HCT116 (cell line): ENCODE results near the gene SLC2A13. TPM values are rescaled to one million over a fixed set of nuclear protein-coding genes. Genes with fewer than 3 reads are reported as not detected.

Experiments
- ATAC-seq: fragments of 200-7000 bp; cut with Tn5 transposase; 2 replicates; pipeline ENCODE4 v1.9.1; 2020; ENCODE audit warnings: mild to moderate bottlenecking, moderate library complexity
- BruUV-seq: library from RNA; stranded (reverse); fragments of 400-500 nt; replicated peaks from 2 replicates; lab custom pipeline; 2021; lab: Mats Ljungman, UMichigan
- CTCF ChIA-PET: fragments of 300-600 bp; sonication (Branson Sonifier 250); formaldehyde crosslinking; loops from one replicate; lab custom pipeline; 2021; ENCODE audit warnings: antibody characterized with exemption; lab: Charles Lee
- POLR2A ChIA-PET: fragments of 300-600, 350-600 bp; sonication (Branson Sonifier 250); formaldehyde crosslinking; loops from one replicate; lab custom pipeline; 2021; ENCODE audit warnings: antibody characterized with exemption; lab: Charles Lee
- RAD21 ChIA-PET, 2 experiments: fragments of 300-600 bp; sonication (Branson Sonifier 250); formaldehyde crosslinking; loops; one replicate each; lab custom pipeline; 2023; ENCODE audit warnings: low total read pairs in 2 of 2; ENCODE audit not compliant: uncharacterized antibody in 2 of 2, unreplicated experiment in 2 of 2, low non-redundant PET in 1 of 2; lab: Charles Lee
- DNase-seq: peaks from one replicate; pipeline ENCODE4 v3.0.0-alpha.2; 2010; ENCODE audit warnings: low read depth, low spot score
- H2AFZ ChIP-seq: fragments of 200-600 bp; shearing (Covaris generic), sonication (generic); 2 replicates; pipeline ENCODE4 v1.6.1; 2017; ENCODE audit warnings: low read depth, mixed run types, mixed read lengths, antibody characterized with exemption, low read length; ENCODE audit not compliant: poor library complexity, severe bottlenecking
- H3K27ac ChIP-seq: 2 replicates; pipeline ENCODE4 v1.5.1; 2012; ENCODE audit warnings: low read depth, low read length
- H3K27me3 ChIP-seq: fragments of 200-600 bp; sonication (generic); 2 replicates; pipeline ENCODE4 v1.6.1; 2016; ENCODE audit warnings: mixed run types, low read length, mixed read lengths; ENCODE audit not compliant: insufficient read depth
- H3K36me3 ChIP-seq, 2 experiments: fragments of 200-500 bp in 1 of 2; fragments of 200-600 bp in 1 of 2; sonication (Bioruptor generic) in 1 of 2; sonication (generic) in 1 of 2; 2 replicates each; pipeline versions ENCODE4 v1.5.1 to v1.6.1; 2014 to 2016; ENCODE audit warnings: low read length in 2 of 2, inconsistent platforms in 1 of 2, mixed read lengths in 1 of 2, mixed run types in 1 of 2; ENCODE audit not compliant: insufficient read depth in 2 of 2, control insufficient read depth in 1 of 2
- H3K4me1 ChIP-seq, 2 experiments: fragments of 200-600 bp in 1 of 2; sonication (generic) in 1 of 2; 2 replicates each; pipeline versions ENCODE4 v1.5.1 to v1.6.1; 2012 to 2017; ENCODE audit warnings: low read length in 2 of 2, inconsistent platforms in 1 of 2, mild to moderate bottlenecking in 1 of 2, mixed read lengths in 1 of 2, mixed run types in 1 of 2, moderate library complexity in 1 of 2; ENCODE audit not compliant: insufficient read depth in 2 of 2, control insufficient read depth in 1 of 2
- H3K4me2 ChIP-seq: fragments of 200-600 bp; sonication (generic); 2 replicates; pipeline ENCODE4 v1.6.1; 2017; ENCODE audit warnings: mixed run types, low read length, mixed read lengths
- H3K4me3 ChIP-seq, 2 experiments: fragments of 200-600 bp in 1 of 2; sonication (generic) in 1 of 2; replicated peaks in 1 of 2; 2 replicates each; pipeline ENCODE4 v1.5.1; 2011 to 2016; ENCODE audit warnings: low read length in 2 of 2, control low read depth in 1 of 2, low read depth in 1 of 2, mild to moderate bottlenecking in 1 of 2, mixed read lengths in 1 of 2, mixed run types in 1 of 2
- H3K79me2 ChIP-seq: fragments of 200-600 bp; sonication (generic); 2 replicates; pipeline ENCODE4 v1.6.1; 2017; ENCODE audit warnings: mild to moderate bottlenecking, mixed run types, low read length, moderate library complexity, mixed read lengths; ENCODE audit not compliant: insufficient read depth
- H3K9ac ChIP-seq: fragments of 200-600 bp; sonication (generic); 2 replicates; pipeline ENCODE4 v1.6.1; 2016; ENCODE audit warnings: low read length, mixed read lengths
- H3K9me2 ChIP-seq: fragments of 200-600 bp; sonication (generic), shearing (Covaris generic); 2 replicates; pipeline ENCODE4 v1.6.1; 2017; ENCODE audit warnings: mixed run types, mild to moderate bottlenecking, moderate library complexity; ENCODE audit not compliant: insufficient read depth
- H3K9me3 ChIP-seq, 2 experiments: fragments of 200-500 bp in 1 of 2; fragments of 200-600 bp in 1 of 2; sonication (Bioruptor generic) in 1 of 2; sonication (generic) in 1 of 2; 2 replicates each; pipeline ENCODE4 v1.6.1; 2014 to 2017; ENCODE audit warnings: low read length in 2 of 2, mixed read lengths in 2 of 2, inconsistent platforms in 1 of 2, low read depth in 1 of 2, mild to moderate bottlenecking in 1 of 2, mixed run types in 1 of 2, moderate library complexity in 1 of 2; ENCODE audit not compliant: control insufficient read depth in 1 of 2, insufficient read depth in 1 of 2
- H4K20me1 ChIP-seq: fragments of 200-600 bp; sonication (generic), shearing (Covaris generic); 2 replicates; pipeline ENCODE4 v1.6.1; 2017; ENCODE audit warnings: mixed run types, mild to moderate bottlenecking, moderate library complexity; ENCODE audit not compliant: insufficient read depth
- ELF1 ChIP-seq: IDR thresholded peaks from 2 replicates; pipeline ENCODE4 v1.6.1; 2012; ENCODE audit warnings: low read depth, borderline replicate concordance
- POLR2A ChIP-seq: IDR thresholded peaks from 2 replicates; pipeline ENCODE4 v1.7.0; 2011; ENCODE audit warnings: borderline replicate concordance; ENCODE audit not compliant: insufficient read depth, insufficient read length; ENCODE audit errors: extremely low read depth
- ZNF274 ChIP-seq: fragments of 200-500 bp; sonication (Bioruptor generic); IDR thresholded peaks from 2 replicates; pipeline ENCODE4 v1.6.1; 2014; ENCODE audit warnings: mild to moderate bottlenecking, low read depth, low read length, inconsistent platforms
- intact Hi-C: fragments of 100-400 bp; cut with micrococcal nuclease; formaldehyde crosslinking; loops from 2 replicates; pipeline ENCODE4 v1.10.0; 2022
- total RNA-seq: library from RNA; stranded (reverse); gene quantifications from one replicate; pipeline ENCODE4 v1.2.1, GENCODE V29; 2021; ENCODE audit not compliant: unreplicated experiment
- TF ChIP-seq, protein P1 (sequence below): IDR thresholded peaks from 2 replicates; pipeline ENCODE4 v1.6.1; 2012; ENCODE audit warnings: low read depth

Gene SLC2A13
- total RNA-seq, 1 experiment from 2014 or later = 6.8 TPM

DNA sequence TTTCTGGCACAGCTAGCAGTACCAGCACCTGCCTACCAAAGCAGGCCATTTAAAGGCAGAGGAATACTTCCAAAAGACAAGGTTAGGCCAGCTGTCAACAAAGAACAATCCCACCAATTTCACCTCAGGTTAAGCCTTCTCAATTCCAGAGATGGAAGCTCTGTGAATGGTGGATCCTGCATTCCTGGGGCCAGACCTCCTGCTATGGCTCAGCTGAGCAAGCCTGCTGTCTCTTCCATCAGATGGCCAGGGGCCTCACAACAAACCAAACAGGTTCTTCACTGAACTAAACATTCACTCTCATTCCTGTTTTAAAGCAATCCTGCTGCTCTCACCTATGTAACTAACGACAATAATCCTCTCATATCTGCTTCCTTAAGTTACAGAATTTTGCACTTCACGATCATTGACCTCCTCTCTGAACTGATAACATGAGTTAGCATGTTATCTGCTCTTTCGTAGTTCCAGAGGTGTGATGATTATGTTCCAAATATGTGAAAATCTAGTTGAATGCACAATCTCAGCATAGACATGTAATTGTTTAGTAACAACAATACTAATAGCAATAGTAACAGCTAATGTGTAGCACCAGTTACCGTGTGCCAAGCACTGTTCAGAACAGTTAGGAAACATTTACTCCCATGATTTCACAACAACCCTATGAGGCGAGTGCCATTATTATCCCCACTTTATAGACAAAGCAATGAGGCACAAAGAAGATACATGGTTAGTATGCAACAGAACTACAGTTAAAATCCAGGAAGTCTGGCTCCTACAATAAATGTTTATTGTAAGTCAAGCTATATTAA, 73.2 kb downstream of the SLC2A13 start:
- no peaks in the 10 kb centered on the region for H3K9me2 ChIP-seq
- intact Hi-C loops = no loop called here

More for the DNA sequence above, 73.2 kb downstream of the SLC2A13 start:
- Histone ChIP-seq H3K36me3 (no peaks in the 10 kb centered on the region), H3K4me2 (no peak overlapping the region), H3K9ac (no peak overlapping the region), H3K79me2 (no peaks in the 10 kb centered on the region), H3K9me3 (no peaks in the 10 kb centered on the region), H3K27me3 (no peaks in the 10 kb centered on the region), H3K4me3 (no peak overlapping the region), H3K27ac (no peak overlapping the region), H4K20me1 (no peaks in the 10 kb centered on the region), H2AFZ (no peak overlapping the region), H3K4me1 (no peaks in the 10 kb centered on the region)
- ChIA-PET CTCF (interaction anchor here (2.0 kb wide), 1 partner anchor 21 kb away, joined by 4 read pairs; no protein-coding TSS in a partner anchor), RAD21 (no interaction called here), POLR2A (no interaction called here)
- TF ChIP-seq, protein P1, sequence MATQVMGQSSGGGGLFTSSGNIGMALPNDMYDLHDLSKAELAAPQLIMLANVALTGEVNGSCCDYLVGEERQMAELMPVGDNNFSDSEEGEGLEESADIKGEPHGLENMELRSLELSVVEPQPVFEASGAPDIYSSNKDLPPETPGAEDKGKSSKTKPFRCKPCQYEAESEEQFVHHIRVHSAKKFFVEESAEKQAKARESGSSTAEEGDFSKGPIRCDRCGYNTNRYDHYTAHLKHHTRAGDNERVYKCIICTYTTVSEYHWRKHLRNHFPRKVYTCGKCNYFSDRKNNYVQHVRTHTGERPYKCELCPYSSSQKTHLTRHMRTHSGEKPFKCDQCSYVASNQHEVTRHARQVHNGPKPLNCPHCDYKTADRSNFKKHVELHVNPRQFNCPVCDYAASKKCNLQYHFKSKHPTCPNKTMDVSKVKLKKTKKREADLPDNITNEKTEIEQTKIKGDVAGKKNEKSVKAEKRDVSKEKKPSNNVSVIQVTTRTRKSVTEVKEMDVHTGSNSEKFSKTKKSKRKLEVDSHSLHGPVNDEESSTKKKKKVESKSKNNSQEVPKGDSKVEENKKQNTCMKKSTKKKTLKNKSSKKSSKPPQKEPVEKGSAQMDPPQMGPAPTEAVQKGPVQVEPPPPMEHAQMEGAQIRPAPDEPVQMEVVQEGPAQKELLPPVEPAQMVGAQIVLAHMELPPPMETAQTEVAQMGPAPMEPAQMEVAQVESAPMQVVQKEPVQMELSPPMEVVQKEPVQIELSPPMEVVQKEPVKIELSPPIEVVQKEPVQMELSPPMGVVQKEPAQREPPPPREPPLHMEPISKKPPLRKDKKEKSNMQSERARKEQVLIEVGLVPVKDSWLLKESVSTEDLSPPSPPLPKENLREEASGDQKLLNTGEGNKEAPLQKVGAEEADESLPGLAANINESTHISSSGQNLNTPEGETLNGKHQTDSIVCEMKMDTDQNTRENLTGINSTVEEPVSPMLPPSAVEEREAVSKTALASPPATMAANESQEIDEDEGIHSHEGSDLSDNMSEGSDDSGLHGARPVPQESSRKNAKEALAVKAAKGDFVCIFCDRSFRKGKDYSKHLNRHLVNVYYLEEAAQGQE = no peak
- TF ChIP-seq ZNF274 (no peak), ELF1 (no peak), POLR2A (no peak)
- BruUV-seq = no TSS peak
- ATAC-seq = no peak
- DNase-seq = no peak
